ENCODE measurements around the gene CACNG5. TPM values are rescaled to one million over a fixed set of nuclear protein-coding genes. Genes with fewer than 3 reads are reported as not detected.

CACNG5 gene
- total RNA-seq, 2 experiments from 2014 or later, result not detected

DNA sequence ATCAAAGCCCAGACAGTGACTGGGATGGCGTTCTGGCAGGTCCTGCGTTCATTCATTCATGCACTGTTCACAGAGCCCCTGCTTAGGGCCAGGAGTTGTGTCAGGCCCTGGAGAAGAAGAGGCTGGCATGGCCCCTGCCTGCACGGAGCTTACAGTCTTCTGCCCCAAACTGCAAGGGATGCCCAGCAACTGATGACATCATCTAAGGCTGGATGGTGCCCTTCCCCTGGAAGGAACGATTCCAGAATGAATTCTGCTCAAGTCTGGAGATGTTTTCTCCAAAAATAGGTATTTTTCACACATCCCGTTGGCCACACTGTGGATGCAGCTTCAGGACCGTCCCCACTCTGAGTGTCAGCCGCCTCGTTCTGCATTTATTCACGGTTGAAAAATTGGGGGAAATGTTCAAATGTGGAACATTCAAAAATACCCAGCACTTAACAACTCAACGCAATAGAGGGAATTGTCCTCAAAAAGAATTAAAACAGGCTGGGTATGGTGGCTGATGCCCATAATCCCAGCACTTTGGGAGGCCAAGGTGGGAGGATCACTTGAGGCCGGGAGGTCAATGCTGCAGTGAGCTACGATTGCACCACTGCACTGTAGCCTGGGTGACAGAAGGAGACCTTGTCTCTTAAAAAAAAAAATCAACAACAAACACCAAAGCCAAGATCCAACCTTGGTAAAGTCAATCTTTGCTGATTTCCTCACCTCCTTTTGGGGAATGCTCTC lies 23.8 kb upstream of the CACNG5 start:
- no peaks in the 10 kb centered on the region for H3K27me3 Mint-ChIP-seq
- H3K27ac Mint-ChIP-seq, result no peak overlapping the region
- H3K9me3 Mint-ChIP-seq, result no peaks in the 10 kb centered on the region
- DNase-seq, result no peak
- H3K36me3 Mint-ChIP-seq, result peaks cover 14% of the 10 kb centered on the region
- no peak overlapping the region for H3K4me3 Mint-ChIP-seq
- ATAC-seq (ENCODE audit: low read depth), result no peak
- peaks cover 6% of the 10 kb centered on the region for H3K4me1 Mint-ChIP-seq
- POLR2A ChIA-PET, result no interaction called here

DNA sequence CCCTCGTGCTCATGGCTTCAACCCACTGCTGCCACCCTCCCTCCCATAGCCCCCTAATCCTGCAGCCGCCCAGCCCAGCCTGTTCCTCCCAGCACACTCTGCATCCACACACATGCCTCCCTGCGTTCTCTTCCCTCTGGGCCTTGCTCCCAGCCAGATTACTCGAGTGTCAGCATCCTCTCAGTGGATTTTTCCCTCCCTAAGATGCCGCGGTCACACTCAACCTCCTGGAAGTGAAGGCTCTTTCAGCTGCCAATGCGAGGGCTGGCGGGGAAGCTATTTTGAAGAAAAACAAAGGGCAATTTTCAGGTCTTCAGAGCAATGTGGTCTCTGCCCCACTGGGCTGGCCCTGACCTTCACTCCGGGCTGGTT lies 23.2 kb upstream of the CACNG5 start:
- ATAC-seq (ENCODE audit: low read depth), result no peak
- H3K4me3 Mint-ChIP-seq, result no peak overlapping the region
- peaks cover under 1% of the 10 kb centered on the region for H3K9me3 Mint-ChIP-seq
- H3K27ac Mint-ChIP-seq, result no peak overlapping the region
- POLR2A ChIA-PET, result no interaction called here
- no peak for DNase-seq
- peaks cover 11% of the 10 kb centered on the region for H3K36me3 Mint-ChIP-seq
- H3K4me1 Mint-ChIP-seq, result peaks cover 6% of the 10 kb centered on the region
- H3K27me3 Mint-ChIP-seq, result no peaks in the 10 kb centered on the region

DNA sequence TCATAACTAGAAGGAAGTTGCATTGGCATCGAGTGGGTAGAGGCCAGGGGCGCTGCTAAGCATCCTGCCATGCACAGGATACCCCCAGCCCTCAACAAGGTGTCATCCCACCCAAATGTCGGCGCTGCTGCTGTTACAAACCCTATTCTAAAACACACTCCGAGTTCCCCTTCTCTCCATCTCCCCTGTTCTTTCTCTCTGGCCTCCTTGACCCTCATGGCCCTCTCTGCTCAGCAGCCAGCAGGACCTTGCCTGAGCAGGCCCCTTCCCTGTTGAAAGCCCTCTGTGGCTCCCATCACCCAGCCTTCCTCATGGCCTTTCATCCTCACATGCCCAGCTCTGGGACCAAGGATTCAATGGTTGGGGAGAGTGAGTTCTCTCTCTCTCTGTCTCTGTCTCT lies 22.3 kb upstream of the CACNG5 start:
- no peak overlapping the region for H3K4me3 Mint-ChIP-seq
- peaks cover 3% of the 10 kb centered on the region for H3K9me3 Mint-ChIP-seq
- DNase-seq (no peak), ATAC-seq (ENCODE audit: low read depth) (no peak)
- H3K36me3 Mint-ChIP-seq, result peaks cover 6% of the 10 kb centered on the region
- peaks cover 4% of the 10 kb centered on the region for H3K4me1 Mint-ChIP-seq
- H3K27ac Mint-ChIP-seq, result no peak overlapping the region
- POLR2A ChIA-PET, result no interaction called here
- H3K27me3 Mint-ChIP-seq, result peaks cover 6% of the 10 kb centered on the region

DNA sequence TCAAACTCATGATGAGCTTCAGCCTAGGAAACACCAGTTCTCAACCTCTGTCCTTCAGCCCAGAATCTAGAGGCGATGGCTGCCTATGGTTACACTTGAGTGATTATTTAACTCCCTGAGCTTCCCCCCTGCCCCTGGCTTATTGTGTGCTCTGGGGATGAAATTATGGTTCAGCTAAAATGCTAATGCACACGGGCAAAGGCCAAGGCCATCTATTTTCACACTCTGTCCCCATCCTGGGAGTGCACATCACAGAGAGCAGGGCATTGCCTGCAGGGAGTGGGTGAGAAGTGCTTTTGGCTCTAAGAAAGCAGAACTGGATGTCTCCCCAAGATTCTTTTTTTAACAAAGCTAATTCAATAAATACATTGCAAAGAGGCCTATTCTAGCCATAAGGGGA lies 21.6 kb upstream of the CACNG5 start:
- no peak for ATAC-seq (ENCODE audit: low read depth)
- POLR2A ChIA-PET, result no interaction called here
- H3K27me3 Mint-ChIP-seq, result peaks cover 7% of the 10 kb centered on the region

DNA sequence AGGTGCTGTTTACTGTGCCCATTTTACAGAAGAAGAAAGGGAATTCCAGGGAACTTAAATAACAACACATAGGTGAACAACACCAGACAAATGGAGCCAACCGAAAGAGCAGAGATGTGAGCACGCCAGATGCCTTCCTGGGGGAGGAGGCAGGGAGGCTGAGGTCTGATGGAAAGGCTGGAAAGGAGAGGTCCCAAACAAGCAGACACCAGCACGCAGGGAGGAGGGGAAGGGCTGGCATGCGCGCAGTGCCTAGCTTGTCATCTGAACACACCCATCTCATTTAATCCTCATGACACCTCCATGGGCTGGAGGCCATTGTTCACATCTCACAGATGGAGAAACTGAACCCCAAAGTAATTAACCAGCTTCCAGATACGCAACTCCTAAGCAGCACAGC lies 20.9 kb upstream of the CACNG5 start:
- peaks cover 4% of the 10 kb centered on the region for H3K36me3 Mint-ChIP-seq
- H3K4me3 Mint-ChIP-seq, result no peak overlapping the region
- H3K9me3 Mint-ChIP-seq, result peaks cover 6% of the 10 kb centered on the region
- no peak overlapping the region for H3K27ac Mint-ChIP-seq
- ATAC-seq (ENCODE audit: low read depth), result no peak
- POLR2A ChIA-PET, result no interaction called here
- no peaks in the 10 kb centered on the region for H3K4me1 Mint-ChIP-seq
- peaks cover 7% of the 10 kb centered on the region for H3K27me3 Mint-ChIP-seq
- DNase-seq, result no peak

More for the DNA sequence above, 21.6 kb upstream of the CACNG5 start:
- H3K4me1 Mint-ChIP-seq, result no peaks in the 10 kb centered on the region
- no peak for DNase-seq
- H3K4me3 Mint-ChIP-seq, result no peak overlapping the region
- peaks cover 5% of the 10 kb centered on the region for H3K36me3 Mint-ChIP-seq
- peaks cover 6% of the 10 kb centered on the region for H3K9me3 Mint-ChIP-seq
- no peak overlapping the region for H3K27ac Mint-ChIP-seq

DNA sequence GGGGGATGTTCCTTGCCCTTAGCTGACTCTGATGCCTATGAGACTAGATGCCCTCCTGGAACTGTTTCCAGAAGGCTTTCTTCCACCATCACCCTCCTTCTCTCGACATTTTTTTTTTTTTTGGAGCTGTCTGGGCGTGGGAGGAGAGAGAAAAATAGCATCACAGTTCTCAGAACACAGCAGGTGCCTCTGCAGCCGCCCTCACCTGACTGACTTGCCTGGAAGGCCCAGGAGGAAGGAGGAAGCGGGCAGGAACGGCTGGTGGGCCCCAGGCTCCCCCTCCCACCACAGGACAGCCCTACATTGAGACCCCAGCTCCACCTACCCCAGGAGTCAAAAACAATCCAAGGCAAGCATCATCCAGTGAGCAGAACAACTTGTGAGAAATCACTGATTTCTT lies 20.3 kb upstream of the CACNG5 start:
- DNase-seq, result no peak
- H3K36me3 Mint-ChIP-seq, result peaks cover 4% of the 10 kb centered on the region
- H3K4me3 Mint-ChIP-seq, result no peak overlapping the region
- no peak for ATAC-seq (ENCODE audit: low read depth)
- POLR2A ChIA-PET, result no interaction called here
- peaks cover 8% of the 10 kb centered on the region for H3K9me3 Mint-ChIP-seq
- H3K27ac Mint-ChIP-seq, result no peak overlapping the region
- H3K4me1 Mint-ChIP-seq, result no peaks in the 10 kb centered on the region
- peaks cover 7% of the 10 kb centered on the region for H3K27me3 Mint-ChIP-seq

DNA sequence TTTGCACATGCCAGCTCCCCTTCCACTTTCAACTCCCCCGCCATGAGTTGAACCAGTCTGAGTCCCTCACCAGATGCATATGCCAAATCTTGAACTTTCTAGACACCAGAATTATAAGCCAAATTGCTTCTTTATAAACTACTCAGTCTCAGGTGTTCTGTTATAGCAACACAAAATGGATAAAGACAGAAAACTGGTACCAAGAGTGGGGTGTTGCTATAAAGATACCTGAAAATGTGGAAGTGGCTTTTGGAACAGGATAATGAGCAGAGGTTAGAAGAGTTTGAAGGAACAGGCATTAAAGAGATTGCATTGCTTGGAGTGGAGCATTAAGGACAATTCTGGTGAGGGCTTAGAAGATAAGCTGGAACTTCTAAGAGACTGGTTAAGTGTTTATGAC lies 17.2 kb upstream of the CACNG5 start:
- Mint-ChIP-seq H3K36me3 (peaks cover 3% of the 10 kb centered on the region), H3K4me1 (no peaks in the 10 kb centered on the region), H3K27me3 (peaks cover 7% of the 10 kb centered on the region), H3K9me3 (peaks cover 8% of the 10 kb centered on the region), H3K4me3 (no peak overlapping the region), H3K27ac (no peak overlapping the region)
- no peak for DNase-seq
- ATAC-seq (ENCODE audit: low read depth), result no peak
- POLR2A ChIA-PET, result no interaction called here

DNA sequence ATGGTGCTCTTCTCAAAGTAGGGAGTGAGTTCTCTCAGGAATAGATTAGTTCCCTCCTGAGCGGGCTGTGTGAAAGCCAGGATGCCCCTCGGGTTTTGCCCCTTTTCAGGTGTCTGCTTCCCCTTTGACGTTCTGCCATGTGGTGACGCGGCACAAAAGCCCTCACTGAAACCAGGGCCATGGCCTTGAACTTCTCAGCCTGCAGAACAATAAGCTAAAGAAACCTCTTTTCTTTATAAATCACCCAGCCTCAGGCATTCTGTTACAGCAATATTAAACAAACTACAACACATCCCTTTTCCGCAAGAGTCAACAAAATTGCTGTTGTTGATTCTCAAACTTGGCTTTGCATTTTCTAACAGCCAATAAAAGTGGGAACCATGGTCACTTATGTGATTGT lies 15.5 kb upstream of the CACNG5 start:
- Mint-ChIP-seq H3K4me3 (no peak overlapping the region), H3K9me3 (peaks cover 8% of the 10 kb centered on the region), H3K36me3 (peaks cover 3% of the 10 kb centered on the region), H3K27ac (no peak overlapping the region), H3K4me1 (no peaks in the 10 kb centered on the region), H3K27me3 (peaks cover 7% of the 10 kb centered on the region)
- POLR2A ChIA-PET, result no interaction called here
- ATAC-seq (ENCODE audit: low read depth), result no peak
- DNase-seq, result no peak

DNA sequence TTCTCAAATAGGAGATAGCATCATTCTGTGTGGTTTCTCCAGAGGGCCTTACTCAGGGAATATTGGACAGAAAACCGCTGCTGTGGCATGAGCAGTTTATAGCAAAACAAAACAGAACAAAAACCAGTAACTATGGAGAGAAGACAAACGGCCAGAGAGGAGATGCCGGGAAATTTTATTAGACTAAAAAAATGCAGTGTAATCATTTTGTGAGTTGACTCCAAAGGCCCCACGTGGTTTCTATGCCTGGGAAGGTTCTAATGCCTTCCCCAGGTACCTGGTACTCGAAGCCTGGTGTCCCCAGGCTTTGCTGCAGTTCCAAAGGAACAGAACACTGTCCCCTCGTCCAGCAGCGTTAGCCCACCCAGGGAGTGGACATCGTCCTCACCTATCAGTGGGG lies 12.9 kb upstream of the CACNG5 start:
- H3K27ac Mint-ChIP-seq, result no peak overlapping the region
- ATAC-seq (ENCODE audit: low read depth) (no peak), DNase-seq (no peak)
- peaks cover 3% of the 10 kb centered on the region for H3K36me3 Mint-ChIP-seq
- H3K27me3 Mint-ChIP-seq, result peaks cover 10% of the 10 kb centered on the region
- H3K4me1 Mint-ChIP-seq, result no peaks in the 10 kb centered on the region
- H3K4me3 Mint-ChIP-seq, result no peak overlapping the region
- POLR2A ChIA-PET, result no interaction called here
- H3K9me3 Mint-ChIP-seq, result peaks cover 6% of the 10 kb centered on the region

DNA sequence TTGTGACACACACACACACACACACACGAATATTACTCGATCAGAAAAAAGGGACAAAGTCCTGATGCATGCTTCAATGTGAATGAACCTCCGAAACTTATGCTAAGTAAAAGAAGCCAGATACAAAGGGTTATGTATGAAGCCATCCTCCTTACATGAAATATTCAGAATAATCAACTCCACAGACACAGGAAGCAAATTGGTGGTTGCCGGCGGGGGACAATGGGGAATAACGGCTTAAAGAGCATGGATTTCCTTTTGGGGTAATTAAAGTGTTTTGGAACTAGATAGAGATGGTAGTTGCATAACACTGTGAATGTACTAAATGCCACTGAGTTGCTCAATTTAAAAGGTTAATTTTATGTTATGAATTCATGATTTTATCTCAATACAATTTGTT lies 8.1 kb upstream of the CACNG5 start:
- Mint-ChIP-seq H3K27ac (no peak overlapping the region), H3K4me3 (no peak overlapping the region), H3K4me1 (peaks cover 5% of the 10 kb centered on the region), H3K27me3 (peaks cover 32% of the 10 kb centered on the region), H3K9me3 (peaks cover 1% of the 10 kb centered on the region), H3K36me3 (no peaks in the 10 kb centered on the region)
- POLR2A ChIA-PET, result no interaction called here
- no peak for ATAC-seq (ENCODE audit: low read depth)
- no peak for DNase-seq

DNA sequence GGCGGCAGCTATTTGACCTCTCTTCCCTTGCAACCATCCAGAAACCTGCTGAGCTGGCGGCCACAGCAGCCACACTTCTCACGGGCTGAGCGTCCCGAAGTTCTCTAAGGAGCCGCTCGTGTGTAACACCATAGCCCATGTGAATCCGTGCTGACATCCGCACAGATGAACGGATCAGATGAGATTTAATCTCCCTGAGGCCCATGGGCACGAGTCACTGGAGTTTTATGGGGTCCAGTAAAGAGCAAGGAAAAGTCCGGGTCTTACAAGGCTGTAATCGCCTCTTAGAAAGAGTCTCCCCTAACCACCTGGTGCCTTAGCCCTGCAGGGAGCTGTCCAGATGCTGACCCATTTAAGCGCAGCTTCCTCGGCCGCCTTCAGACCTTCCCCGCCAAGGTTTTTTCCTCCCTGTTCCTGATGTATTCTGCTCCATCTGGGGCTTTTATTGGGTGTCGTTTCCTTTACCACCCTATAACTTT lies 5.5 kb upstream of the CACNG5 start:
- Mint-ChIP-seq H3K27ac (no peak overlapping the region), H3K4me1 (peaks cover 5% of the 10 kb centered on the region), H3K4me3 (no peak overlapping the region), H3K27me3 (peaks cover 43% of the 10 kb centered on the region), H3K36me3 (no peaks in the 10 kb centered on the region), H3K9me3 (peaks cover 1% of the 10 kb centered on the region)
- no peak for ATAC-seq (ENCODE audit: low read depth)
- POLR2A ChIA-PET, result no interaction called here
- no peak for DNase-seq

DNA sequence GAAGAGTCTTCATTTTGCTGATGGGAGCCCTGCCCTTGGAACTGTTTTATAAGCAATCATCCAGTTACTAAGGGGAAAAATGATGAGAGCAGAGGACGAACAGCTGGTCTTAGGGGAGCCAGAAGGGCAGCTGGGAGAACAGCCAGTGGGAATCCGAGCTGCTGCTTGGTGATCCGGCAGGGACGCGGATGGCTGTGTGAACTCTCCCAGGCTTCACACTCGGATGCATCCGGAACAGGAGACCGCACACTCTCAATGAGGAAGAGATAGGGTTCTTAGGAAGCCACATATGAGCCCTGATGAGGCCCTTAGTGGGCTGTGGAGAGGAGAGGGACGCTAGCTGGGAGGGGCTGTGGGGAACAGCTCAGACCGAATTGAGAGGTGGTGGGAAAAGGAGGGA lies 5.0 kb upstream of the CACNG5 start:
- no peak for ATAC-seq (ENCODE audit: low read depth)
- H3K36me3 Mint-ChIP-seq, result no peaks in the 10 kb centered on the region
- POLR2A ChIA-PET, result no interaction called here
- peaks cover 46% of the 10 kb centered on the region for H3K27me3 Mint-ChIP-seq
- peaks cover 1% of the 10 kb centered on the region for H3K9me3 Mint-ChIP-seq
- DNase-seq, result no peak
- H3K27ac Mint-ChIP-seq, result no peak overlapping the region
- no peak overlapping the region for H3K4me3 Mint-ChIP-seq
- peaks cover 5% of the 10 kb centered on the region for H3K4me1 Mint-ChIP-seq

DNA sequence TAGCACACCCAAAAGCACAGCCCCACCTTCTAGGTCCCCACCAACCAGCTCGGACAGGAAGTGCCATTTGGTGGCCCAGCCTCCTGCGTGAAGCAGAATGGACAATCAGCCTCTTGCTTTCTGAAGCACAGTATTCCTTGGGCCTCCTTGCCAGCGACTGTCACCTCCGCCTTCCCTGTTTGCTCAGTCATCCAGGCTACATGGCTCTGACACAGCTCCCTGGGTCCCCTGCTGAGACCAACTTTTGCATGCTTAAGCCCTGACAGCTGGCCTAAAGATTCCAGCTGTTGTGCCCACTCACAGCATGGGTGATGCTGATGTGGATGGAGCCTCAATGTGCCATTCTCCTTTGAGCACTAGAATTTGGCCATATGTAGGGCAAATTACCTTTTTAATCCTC lies 4.5 kb upstream of the CACNG5 start:
- Mint-ChIP-seq H3K9me3 (peaks cover 1% of the 10 kb centered on the region), H3K27me3 (peaks cover 46% of the 10 kb centered on the region), H3K4me3 (no peak overlapping the region), H3K27ac (no peak overlapping the region), H3K36me3 (no peaks in the 10 kb centered on the region), H3K4me1 (peaks cover 5% of the 10 kb centered on the region)
- ATAC-seq (ENCODE audit: low read depth), result no peak
- POLR2A ChIA-PET, result no interaction called here
- no peak for DNase-seq

DNA sequence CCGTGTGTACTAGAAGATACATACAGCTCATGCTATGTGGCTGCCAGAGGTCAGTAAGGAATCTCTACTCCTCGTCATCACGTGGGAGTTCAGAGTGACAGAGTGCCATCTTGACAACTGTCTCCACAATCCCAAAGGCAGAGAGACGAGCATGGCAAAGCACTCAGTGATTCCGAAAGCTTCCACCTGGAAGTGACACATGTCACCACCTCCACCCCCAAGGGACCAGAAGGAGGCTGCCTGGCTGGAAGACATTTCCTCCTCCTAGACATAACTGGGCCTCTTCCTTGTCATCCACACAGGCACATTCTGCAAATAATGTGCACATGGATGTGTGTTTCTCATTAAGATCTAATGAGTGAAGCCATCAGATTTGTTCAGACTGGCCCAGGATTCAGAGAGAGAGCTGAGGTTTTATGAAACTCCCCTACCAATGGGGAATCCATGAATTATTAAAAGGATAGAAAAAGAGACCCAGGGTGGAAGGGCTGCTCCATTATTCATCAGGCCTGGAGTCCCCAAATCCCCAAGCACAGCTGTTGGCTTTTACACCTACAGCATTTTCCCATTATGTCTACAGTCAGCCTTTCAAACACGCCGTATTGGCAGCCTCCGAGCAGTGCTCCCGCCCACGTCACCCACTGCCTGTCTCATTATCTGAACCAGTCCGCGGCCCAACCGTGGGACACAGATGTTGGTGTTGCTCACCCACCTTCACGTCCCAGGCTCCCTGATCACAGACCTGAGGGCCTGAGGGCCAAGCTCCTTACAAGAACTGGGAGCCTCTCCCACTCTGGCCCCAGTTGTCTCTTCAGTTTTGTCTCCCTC lies 3.3 kb upstream of the CACNG5 start:
- no peaks in the 10 kb centered on the region for H3K36me3 Mint-ChIP-seq
- peaks cover 55% of the 10 kb centered on the region for H3K27me3 Mint-ChIP-seq
- POLR2A ChIA-PET, result interaction anchor here (0.6 to 0.7 kb wide), 2 partner anchors 12 to 217 kb away, joined by 3 to 6 read pairs; no protein-coding TSS in a partner anchor
- peaks cover 1% of the 10 kb centered on the region for H3K9me3 Mint-ChIP-seq
- ATAC-seq (ENCODE audit: low read depth) (no peak), DNase-seq (no peak)
- peaks cover 5% of the 10 kb centered on the region for H3K4me1 Mint-ChIP-seq
- no peak overlapping the region for H3K4me3 Mint-ChIP-seq
- H3K27ac Mint-ChIP-seq, result no peak overlapping the region
